ENCODE results near the gene SNX9.

Gene SNX9

GRCh38 chr6:157956171-157956730 lies 133.2 kb downstream of the SNX9 start:
- no peak overlapping the region for H3K27ac ChIP-seq (ENCODE audit: low read depth, low read length)
- peaks cover 21% of the 10 kb centered on the region for H3K9me3 ChIP-seq (ENCODE audit: control insufficient read depth, insufficient read depth, low read depth, low read length)
- peaks cover 6% of the 10 kb centered on the region; the same call in 1 of the 2 replicates for H3K4me1 ChIP-seq (ENCODE audit: control insufficient read depth, insufficient read depth, low read length)
- H3K36me3 ChIP-seq (ENCODE audit: control insufficient read depth, insufficient read depth, low read length): no peaks in the 10 kb centered on the region
- H3K4me3 ChIP-seq (ENCODE audit: low read depth, low read length): no peak overlapping the region
- no peaks in the 10 kb centered on the region for H3K27me3 ChIP-seq (ENCODE audit: control insufficient read depth, insufficient read depth, low read length)
- H3K9ac ChIP-seq (ENCODE audit: low read length): no peak overlapping the region

GRCh38 chr6:157959451-157960227 lies 136.6 kb downstream of the SNX9 start:
- Histone ChIP-seq H3K9ac (ENCODE audit: low read length) (no peak overlapping the region), H3K27me3 (ENCODE audit: control insufficient read depth, insufficient read depth, low read length) (no peaks in the 10 kb centered on the region), H3K9me3 (ENCODE audit: control insufficient read depth, insufficient read depth, low read depth, low read length) (peaks cover 21% of the 10 kb centered on the region), H3K27ac (ENCODE audit: low read depth, low read length) (no peak overlapping the region), H3K4me1 (ENCODE audit: control insufficient read depth, insufficient read depth, low read length) (peaks cover 4% of the 10 kb centered on the region; the same call in 1 of the 2 replicates), H3K4me3 (ENCODE audit: low read depth, low read length) (no peak overlapping the region), H3K36me3 (ENCODE audit: control insufficient read depth, insufficient read depth, low read length) (no peaks in the 10 kb centered on the region)

- Histone ChIP-seq H3K27me3 (ENCODE audit: control insufficient read depth, insufficient read depth, low read length) (no peaks in the 10 kb centered on the region), H3K4me3 (ENCODE audit: low read depth, low read length) (no peak overlapping the region), H3K36me3 (ENCODE audit: control insufficient read depth, insufficient read depth, low read length) (no peaks in the 10 kb centered on the region), H3K4me1 (ENCODE audit: control insufficient read depth, insufficient read depth, low read length) (peaks cover 4% of the 10 kb centered on the region; the same call in 1 of the 2 replicates), H3K9me3 (ENCODE audit: control insufficient read depth, insufficient read depth, low read depth, low read length) (peaks cover 21% of the 10 kb centered on the region), H3K27ac (ENCODE audit: low read depth, low read length) (no peak overlapping the region), H3K9ac (ENCODE audit: low read length) (no peak overlapping the region)
These were observed 138.2 kb downstream of the SNX9 start for GRCh38 chr6:157961153-157961831.

GRCh38 chr6:157961832-157962575 lies 139.0 kb downstream of the SNX9 start:
- Histone ChIP-seq H3K4me1 (ENCODE audit: control insufficient read depth, insufficient read depth, low read length) (peaks cover 4% of the 10 kb centered on the region; the same call in 1 of the 2 replicates), H3K36me3 (ENCODE audit: control insufficient read depth, insufficient read depth, low read length) (no peaks in the 10 kb centered on the region), H3K27me3 (ENCODE audit: control insufficient read depth, insufficient read depth, low read length) (no peaks in the 10 kb centered on the region), H3K4me3 (ENCODE audit: low read depth, low read length) (no peak overlapping the region), H3K9me3 (ENCODE audit: control insufficient read depth, insufficient read depth, low read depth, low read length) (peaks cover 21% of the 10 kb centered on the region), H3K27ac (ENCODE audit: low read depth, low read length) (no peak overlapping the region), H3K9ac (ENCODE audit: low read length) (no peak overlapping the region)

- Histone ChIP-seq H3K4me1 (ENCODE audit: control insufficient read depth, insufficient read depth, low read length) (peaks cover 4% of the 10 kb centered on the region; the same call in 1 of the 2 replicates), H3K9me3 (ENCODE audit: control insufficient read depth, insufficient read depth, low read depth, low read length) (peaks cover 19% of the 10 kb centered on the region), H3K4me3 (ENCODE audit: low read depth, low read length) (no peak overlapping the region), H3K36me3 (ENCODE audit: control insufficient read depth, insufficient read depth, low read length) (no peaks in the 10 kb centered on the region), H3K27me3 (ENCODE audit: control insufficient read depth, insufficient read depth, low read length) (no peaks in the 10 kb centered on the region), H3K27ac (ENCODE audit: low read depth, low read length) (no peak overlapping the region), H3K9ac (ENCODE audit: low read length) (no peak overlapping the region)
These were observed 139.7 kb downstream of the SNX9 start for GRCh38 chr6:157962601-157963302.

GRCh38 chr6:157964100-157964499 lies 141.1 kb downstream of the SNX9 start:
- no peak overlapping the region for H3K4me3 ChIP-seq (ENCODE audit: low read depth, low read length)
- no peaks in the 10 kb centered on the region for H3K36me3 ChIP-seq (ENCODE audit: control insufficient read depth, insufficient read depth, low read length)
- no peak overlapping the region for H3K27ac ChIP-seq (ENCODE audit: low read depth, low read length)
- H3K4me1 ChIP-seq (ENCODE audit: control insufficient read depth, insufficient read depth, low read length): peaks cover 7% of the 10 kb centered on the region
- peaks cover 10% of the 10 kb centered on the region for H3K9me3 ChIP-seq (ENCODE audit: control insufficient read depth, insufficient read depth, low read depth, low read length)
- no peak overlapping the region for H3K9ac ChIP-seq (ENCODE audit: low read length)
- H3K27me3 ChIP-seq (ENCODE audit: control insufficient read depth, insufficient read depth, low read length): no peaks in the 10 kb centered on the region

GRCh38 chr6:157965387-157965786 lies 142.3 kb downstream of the SNX9 start:
- no peaks in the 10 kb centered on the region for H3K36me3 ChIP-seq (ENCODE audit: control insufficient read depth, insufficient read depth, low read length)
- no peak overlapping the region for H3K9ac ChIP-seq (ENCODE audit: low read length)

GRCh38 chr6:157966589-157966977 lies 143.5 kb downstream of the SNX9 start:
- no peaks in the 10 kb centered on the region for H3K36me3 ChIP-seq (ENCODE audit: control insufficient read depth, insufficient read depth, low read length)
- H3K27me3 ChIP-seq (ENCODE audit: control insufficient read depth, insufficient read depth, low read length): no peaks in the 10 kb centered on the region
- peaks cover 6% of the 10 kb centered on the region for H3K4me1 ChIP-seq (ENCODE audit: control insufficient read depth, insufficient read depth, low read length)
- H3K9ac ChIP-seq (ENCODE audit: low read length): no peak overlapping the region
- H3K4me3 ChIP-seq (ENCODE audit: low read depth, low read length): no peak overlapping the region
- H3K9me3 ChIP-seq (ENCODE audit: control insufficient read depth, insufficient read depth, low read depth, low read length): no peaks in the 10 kb centered on the region
- no peak overlapping the region for H3K27ac ChIP-seq (ENCODE audit: low read depth, low read length)

More at GRCh38 chr6:157965387-157965786, 142.3 kb downstream of the SNX9 start:
- Histone ChIP-seq H3K27ac (ENCODE audit: low read depth, low read length) (no peak overlapping the region), H3K4me1 (ENCODE audit: control insufficient read depth, insufficient read depth, low read length) (peaks cover 7% of the 10 kb centered on the region), H3K27me3 (ENCODE audit: control insufficient read depth, insufficient read depth, low read length) (no peaks in the 10 kb centered on the region), H3K9me3 (ENCODE audit: control insufficient read depth, insufficient read depth, low read depth, low read length) (no peaks in the 10 kb centered on the region), H3K4me3 (ENCODE audit: low read depth, low read length) (no peak overlapping the region)

GRCh38 chr6:157967020-157967419 lies 144.0 kb downstream of the SNX9 start:
- H3K27me3 ChIP-seq (ENCODE audit: control insufficient read depth, insufficient read depth, low read length): no peaks in the 10 kb centered on the region
- no peak overlapping the region for H3K4me3 ChIP-seq (ENCODE audit: low read depth, low read length)
- H3K4me1 ChIP-seq (ENCODE audit: control insufficient read depth, insufficient read depth, low read length): peaks cover 3% of the 10 kb centered on the region
- H3K36me3 ChIP-seq (ENCODE audit: control insufficient read depth, insufficient read depth, low read length): no peaks in the 10 kb centered on the region
- H3K27ac ChIP-seq (ENCODE audit: low read depth, low read length): no peak overlapping the region
- no peak overlapping the region for H3K9ac ChIP-seq (ENCODE audit: low read length)
- no peaks in the 10 kb centered on the region for H3K9me3 ChIP-seq (ENCODE audit: control insufficient read depth, insufficient read depth, low read depth, low read length)

GRCh38 chr6:157967486-157967885 lies 144.4 kb downstream of the SNX9 start:
- Histone ChIP-seq H3K4me1 (ENCODE audit: control insufficient read depth, insufficient read depth, low read length) (peaks cover 3% of the 10 kb centered on the region), H3K9ac (ENCODE audit: low read length) (no peak overlapping the region), H3K27ac (ENCODE audit: low read depth, low read length) (no peak overlapping the region), H3K27me3 (ENCODE audit: control insufficient read depth, insufficient read depth, low read length) (no peaks in the 10 kb centered on the region), H3K36me3 (ENCODE audit: control insufficient read depth, insufficient read depth, low read length) (no peaks in the 10 kb centered on the region), H3K9me3 (ENCODE audit: control insufficient read depth, insufficient read depth, low read depth, low read length) (no peaks in the 10 kb centered on the region), H3K4me3 (ENCODE audit: low read depth, low read length) (no peak overlapping the region)
